ENCODE data around the gene DSE.

DSE gene

DNA sequence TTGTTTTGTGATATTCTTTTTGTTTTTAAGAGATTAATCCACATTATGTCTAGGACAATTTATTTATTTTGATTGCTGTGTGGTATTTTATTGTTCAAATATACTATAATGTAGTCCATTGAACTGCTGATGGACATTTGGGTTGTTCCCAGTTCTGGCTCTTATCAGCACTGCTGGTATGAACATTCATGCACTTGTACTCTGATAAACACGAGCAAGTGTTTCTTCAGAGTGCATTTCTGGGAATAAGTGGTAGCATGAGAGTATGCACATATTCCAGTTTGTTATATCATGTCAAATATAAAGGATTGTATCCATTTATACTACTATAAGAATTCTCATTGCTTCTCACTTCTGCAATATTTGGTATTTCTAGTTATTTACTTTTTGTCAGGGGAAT lies 97.5 kb downstream of the DSE start:
- TF ChIP-seq, protein P1, sequence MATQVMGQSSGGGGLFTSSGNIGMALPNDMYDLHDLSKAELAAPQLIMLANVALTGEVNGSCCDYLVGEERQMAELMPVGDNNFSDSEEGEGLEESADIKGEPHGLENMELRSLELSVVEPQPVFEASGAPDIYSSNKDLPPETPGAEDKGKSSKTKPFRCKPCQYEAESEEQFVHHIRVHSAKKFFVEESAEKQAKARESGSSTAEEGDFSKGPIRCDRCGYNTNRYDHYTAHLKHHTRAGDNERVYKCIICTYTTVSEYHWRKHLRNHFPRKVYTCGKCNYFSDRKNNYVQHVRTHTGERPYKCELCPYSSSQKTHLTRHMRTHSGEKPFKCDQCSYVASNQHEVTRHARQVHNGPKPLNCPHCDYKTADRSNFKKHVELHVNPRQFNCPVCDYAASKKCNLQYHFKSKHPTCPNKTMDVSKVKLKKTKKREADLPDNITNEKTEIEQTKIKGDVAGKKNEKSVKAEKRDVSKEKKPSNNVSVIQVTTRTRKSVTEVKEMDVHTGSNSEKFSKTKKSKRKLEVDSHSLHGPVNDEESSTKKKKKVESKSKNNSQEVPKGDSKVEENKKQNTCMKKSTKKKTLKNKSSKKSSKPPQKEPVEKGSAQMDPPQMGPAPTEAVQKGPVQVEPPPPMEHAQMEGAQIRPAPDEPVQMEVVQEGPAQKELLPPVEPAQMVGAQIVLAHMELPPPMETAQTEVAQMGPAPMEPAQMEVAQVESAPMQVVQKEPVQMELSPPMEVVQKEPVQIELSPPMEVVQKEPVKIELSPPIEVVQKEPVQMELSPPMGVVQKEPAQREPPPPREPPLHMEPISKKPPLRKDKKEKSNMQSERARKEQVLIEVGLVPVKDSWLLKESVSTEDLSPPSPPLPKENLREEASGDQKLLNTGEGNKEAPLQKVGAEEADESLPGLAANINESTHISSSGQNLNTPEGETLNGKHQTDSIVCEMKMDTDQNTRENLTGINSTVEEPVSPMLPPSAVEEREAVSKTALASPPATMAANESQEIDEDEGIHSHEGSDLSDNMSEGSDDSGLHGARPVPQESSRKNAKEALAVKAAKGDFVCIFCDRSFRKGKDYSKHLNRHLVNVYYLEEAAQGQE (IDR thresholded peaks at IDR 0.05; ENCODE audit: insufficient read depth in 1 of 2, low read depth in 2 of 2, low read length in 2 of 2): no peak
- TF ChIP-seq TAF1 (IDR thresholded peaks at IDR 0.05; ENCODE audit: borderline replicate concordance, insufficient read depth, low read length): no peak
- no peak for TF ChIP-seq SIN3A (IDR thresholded peaks at IDR 0.05; ENCODE audit: borderline replicate concordance, insufficient read depth, low read length)
- TF ChIP-seq FOXP2 (optimal IDR thresholded peaks at IDR 0.05; ENCODE audit: borderline replicate concordance, extremely low read depth, extremely low read length, insufficient read depth): no peak
- TF ChIP-seq POLR2AphosphoS5 (IDR thresholded peaks at IDR 0.05; ENCODE audit: low read depth, low read length): no peak

- TF ChIP-seq POLR2AphosphoS5 (IDR thresholded peaks at IDR 0.05; ENCODE audit: low read depth, low read length) (no peak), FOXP2 (optimal IDR thresholded peaks at IDR 0.05; ENCODE audit: borderline replicate concordance, extremely low read depth, extremely low read length, insufficient read depth) (no peak), TAF1 (IDR thresholded peaks at IDR 0.05; ENCODE audit: borderline replicate concordance, insufficient read depth, low read length) (no peak), SIN3A (IDR thresholded peaks at IDR 0.05; ENCODE audit: borderline replicate concordance, insufficient read depth, low read length) (no peak)
- TF ChIP-seq, protein P1 (IDR thresholded peaks at IDR 0.05; ENCODE audit: insufficient read depth in 1 of 2, low read depth in 2 of 2, low read length in 2 of 2): no peak
Observed at GRCh38 chr6:116471531-116471930, 100.8 kb downstream of the DSE start.

DNA sequence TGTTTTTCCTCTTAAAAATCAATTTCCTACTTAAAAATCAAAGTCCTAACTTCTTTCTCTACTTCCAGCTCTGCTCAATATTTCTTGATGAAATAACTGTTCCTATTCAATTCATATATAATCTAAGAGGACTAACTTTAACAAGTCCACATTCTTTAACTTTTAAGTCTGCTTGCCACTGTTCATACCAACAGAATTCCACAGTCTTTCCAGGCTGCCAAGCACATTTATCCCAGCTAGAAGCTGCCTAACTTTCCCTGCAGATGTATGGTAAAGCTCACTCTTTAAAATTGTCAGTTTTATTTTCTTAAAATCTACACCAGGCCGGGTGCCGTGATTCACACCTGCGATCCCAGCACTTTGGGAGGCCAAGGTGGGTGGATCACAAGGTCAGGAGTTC lies 102.0 kb downstream of the DSE start:
- TF ChIP-seq SIN3A (IDR thresholded peaks at IDR 0.05; ENCODE audit: borderline replicate concordance, insufficient read depth, low read length) (no peak), POLR2AphosphoS5 (IDR thresholded peaks at IDR 0.05; ENCODE audit: low read depth, low read length) (no peak), TAF1 (IDR thresholded peaks at IDR 0.05; ENCODE audit: borderline replicate concordance, insufficient read depth, low read length) (no peak), FOXP2 (optimal IDR thresholded peaks at IDR 0.05; ENCODE audit: borderline replicate concordance, extremely low read depth, extremely low read length, insufficient read depth) (no peak)
- TF ChIP-seq, protein P1 (IDR thresholded peaks at IDR 0.05; ENCODE audit: insufficient read depth in 1 of 2, low read depth in 2 of 2, low read length in 2 of 2): no peak

DNA sequence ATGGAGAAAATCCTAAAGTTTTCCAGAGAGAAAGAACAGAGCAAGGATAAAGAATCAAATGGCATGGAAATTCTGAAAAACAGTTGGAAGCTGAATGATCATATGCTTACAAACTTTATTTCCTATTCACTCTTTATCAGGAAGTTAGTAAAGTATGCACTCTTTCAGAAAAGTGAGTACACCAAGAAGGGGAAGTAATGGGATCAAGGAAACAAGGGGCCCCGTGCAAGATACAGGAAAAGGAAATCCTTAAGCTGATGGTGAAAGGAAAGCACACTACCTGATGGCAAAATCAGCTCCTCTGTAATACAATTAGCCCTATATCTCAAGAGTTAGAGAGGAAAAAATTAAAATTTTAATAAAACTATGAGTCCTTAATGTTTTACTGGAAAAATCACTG lies 104.4 kb downstream of the DSE start:
- TF ChIP-seq FOXP2 (optimal IDR thresholded peaks at IDR 0.05; ENCODE audit: borderline replicate concordance, extremely low read depth, extremely low read length, insufficient read depth): no peak
- TF ChIP-seq, protein P1 (IDR thresholded peaks at IDR 0.05; ENCODE audit: insufficient read depth in 1 of 2, low read depth in 2 of 2, low read length in 2 of 2): no peak
- TF ChIP-seq POLR2AphosphoS5 (IDR thresholded peaks at IDR 0.05; ENCODE audit: low read depth, low read length): no peak

DNA sequence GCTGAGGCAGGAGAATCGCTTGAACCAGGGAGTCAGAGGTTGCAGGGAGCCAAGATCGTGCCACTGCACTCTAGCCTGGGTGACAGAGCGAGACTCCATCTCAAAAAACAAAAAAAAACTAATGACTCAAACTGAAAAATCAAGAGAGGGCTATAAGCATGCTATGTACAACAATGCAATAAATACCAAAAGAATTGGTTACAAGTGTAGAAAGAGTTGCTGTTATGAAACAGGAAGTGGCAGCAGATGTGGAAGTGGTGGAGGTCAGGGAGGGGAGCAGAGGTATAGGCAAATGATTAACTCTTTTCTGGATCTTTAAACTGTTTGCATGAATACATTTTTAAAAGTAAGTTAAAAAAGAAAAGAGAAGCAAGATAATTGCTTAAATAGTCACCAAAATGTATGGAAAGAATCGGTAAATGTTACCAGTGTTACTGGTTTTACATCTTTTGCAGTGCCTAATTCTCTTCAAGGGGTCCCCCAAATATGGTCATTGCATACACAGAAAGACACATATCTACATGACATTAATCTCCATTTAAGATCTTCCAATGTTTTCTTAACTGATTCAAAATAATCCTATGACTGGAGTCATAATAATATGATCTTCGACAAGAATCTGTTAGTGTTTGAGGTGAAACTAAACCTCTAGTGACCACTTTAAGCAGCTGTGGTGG lies 105.4 kb downstream of the DSE start:
- TF ChIP-seq POLR2AphosphoS5 (IDR thresholded peaks at IDR 0.05; ENCODE audit: low read depth, low read length) (no peak), SIN3A (IDR thresholded peaks at IDR 0.05; ENCODE audit: borderline replicate concordance, insufficient read depth, low read length) (no peak), TAF1 (IDR thresholded peaks at IDR 0.05; ENCODE audit: borderline replicate concordance, insufficient read depth, low read length) (no peak), FOXP2 (optimal IDR thresholded peaks at IDR 0.05; ENCODE audit: borderline replicate concordance, extremely low read depth, extremely low read length, insufficient read depth) (no peak)
- TF ChIP-seq, protein P1 (IDR thresholded peaks at IDR 0.05; ENCODE audit: insufficient read depth in 1 of 2, low read depth in 2 of 2, low read length in 2 of 2): no peak
